Hematopoietic multipotent progenitor cell treated with erythropoietin and hydrocortisone succinate and interleukin-3 and kit ligand, for 4 days (in vitro differentiated cells): ENCODE data around the gene ANXA8.

ENCODE experiments used
- DNase-seq: peaks from one replicate; pipeline ENCODE4 v3.0.0-alpha.2; 2015

ANXA8 gene

GRCh38 chr10:47447209-47447608, 36.7 kb downstream of the ANXA8 start:
- no peak for DNase-seq

GRCh38 chr10:47445720-47446119, 38.2 kb downstream of the ANXA8 start:
- no peak for DNase-seq

GRCh38 chr10:47444047-47444446, 39.9 kb downstream of the ANXA8 start:
- DNase-seq, result no peak

- no peak for DNase-seq
Observed at GRCh38 chr10:47443145-47443544, 40.8 kb downstream of the ANXA8 start.

- DNase-seq, result no peak
Observed at GRCh38 chr10:47442351-47442750, 41.6 kb downstream of the ANXA8 start.

- DNase-seq, result no peak
Observed at GRCh38 chr10:47441938-47442337, 42.0 kb downstream of the ANXA8 start.

GRCh38 chr10:47440207-47440606, 43.7 kb downstream of the ANXA8 start:
- no peak for DNase-seq

- peak; percentile 58 for DNase-seq
Observed at GRCh38 chr10:47438857-47439474, 44.9 kb downstream of the ANXA8 start.

- DNase-seq, result no peak
Observed at GRCh38 chr10:47435081-47435480, 48.8 kb downstream of the ANXA8 start.

GRCh38 chr10:47425813-47426419, 58.0 kb downstream of the ANXA8 start:
- DNase-seq, result no peak

GRCh38 chr10:47424231-47424630, 59.7 kb downstream of the ANXA8 start:
- DNase-seq, result no peak

GRCh38 chr10:47423476-47423875, 60.4 kb downstream of the ANXA8 start:
- no peak for DNase-seq

- no peak for DNase-seq
Observed at GRCh38 chr10:47421057-47421952, 62.6 kb downstream of the ANXA8 start.

GRCh38 chr10:47420305-47421056, 63.4 kb downstream of the ANXA8 start:
- no peak for DNase-seq

- DNase-seq, result no peak
Observed at GRCh38 chr10:47419421-47419820, 64.5 kb downstream of the ANXA8 start.

GRCh38 chr10:47418966-47419365, 64.9 kb downstream of the ANXA8 start:
- DNase-seq, result no peak

GRCh38 chr10:47418321-47418720, 65.6 kb downstream of the ANXA8 start:
- DNase-seq, result no peak
